Hematopoietic multipotent progenitor cell treated with erythropoietin and hydrocortisone succinate and interleukin-3 and kit ligand, for 6 days (in vitro differentiated cells): ENCODE data around the gene SMG7.

Source experiments
- DNase-seq: peaks from one replicate; pipeline ENCODE4 v3.0.0-alpha.2; 2015

Gene SMG7

GRCh38 chr1:183567584-183567983 lies 95.3 kb downstream of the SMG7 start:
- DNase-seq: peak; percentile 87

DNA sequence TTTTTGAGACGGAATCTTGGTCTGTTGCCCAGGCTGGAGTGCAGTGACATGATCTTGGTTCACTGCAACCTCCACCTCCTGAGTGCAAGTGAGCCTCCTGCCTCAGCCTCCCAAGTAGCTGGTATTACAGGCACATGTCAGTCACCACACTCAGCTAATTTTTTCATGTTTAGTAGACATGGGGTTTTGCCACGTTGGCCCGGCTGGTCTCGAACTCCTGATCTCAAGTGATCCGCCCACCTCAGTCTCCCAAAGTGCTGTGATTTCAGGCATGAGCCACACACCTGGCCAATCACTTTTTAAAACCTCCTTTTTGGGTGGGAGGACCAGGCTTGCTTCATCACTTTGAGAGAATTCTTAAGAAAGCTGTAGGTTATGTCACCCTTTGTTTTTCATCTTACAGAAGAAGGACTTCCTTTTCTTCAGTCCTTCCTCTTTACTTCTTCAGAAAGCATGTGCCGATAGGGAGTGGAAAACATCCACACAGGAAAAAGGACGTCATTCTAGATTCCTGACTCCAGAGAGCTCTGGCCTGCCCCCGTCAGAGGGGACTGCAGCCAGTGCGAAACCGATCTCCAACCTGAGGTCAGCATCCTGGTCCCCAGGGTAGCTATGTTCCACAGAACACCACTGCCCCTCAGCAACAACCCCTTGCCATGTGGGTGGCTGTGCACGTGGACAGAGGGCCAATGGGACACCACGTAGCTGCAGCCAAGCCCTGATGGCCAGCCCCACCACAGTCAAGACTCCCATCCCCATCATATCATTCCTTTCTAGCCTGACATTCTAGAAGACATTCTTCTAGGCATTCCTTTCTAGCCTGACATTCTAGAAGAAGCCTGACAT lies 96.1 kb downstream of the SMG7 start:
- peak; percentile 33 for DNase-seq

DNA sequence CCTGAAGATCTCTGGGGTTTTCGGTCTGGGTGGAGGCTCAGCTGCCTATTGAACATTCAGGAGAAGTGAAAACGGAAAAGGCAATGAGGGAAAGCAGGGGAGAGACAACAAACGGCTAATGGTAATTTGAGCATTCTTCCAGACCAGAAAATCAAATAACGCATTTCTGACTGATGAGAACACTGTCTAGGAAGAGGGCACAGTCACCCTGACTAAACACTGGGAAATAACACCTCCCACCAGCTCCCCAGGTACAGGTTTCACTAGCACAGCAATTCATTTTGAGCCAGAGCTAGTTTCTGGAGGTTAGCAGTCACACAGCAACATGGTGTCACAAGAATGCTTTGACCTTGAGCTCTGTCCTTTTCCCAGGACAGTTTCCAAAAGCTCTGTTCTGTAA lies 96.8 kb downstream of the SMG7 start:
- DNase-seq: no peak

GRCh38 chr1:183569801-183570200 lies 97.5 kb downstream of the SMG7 start:
- DNase-seq: no peak

DNA sequence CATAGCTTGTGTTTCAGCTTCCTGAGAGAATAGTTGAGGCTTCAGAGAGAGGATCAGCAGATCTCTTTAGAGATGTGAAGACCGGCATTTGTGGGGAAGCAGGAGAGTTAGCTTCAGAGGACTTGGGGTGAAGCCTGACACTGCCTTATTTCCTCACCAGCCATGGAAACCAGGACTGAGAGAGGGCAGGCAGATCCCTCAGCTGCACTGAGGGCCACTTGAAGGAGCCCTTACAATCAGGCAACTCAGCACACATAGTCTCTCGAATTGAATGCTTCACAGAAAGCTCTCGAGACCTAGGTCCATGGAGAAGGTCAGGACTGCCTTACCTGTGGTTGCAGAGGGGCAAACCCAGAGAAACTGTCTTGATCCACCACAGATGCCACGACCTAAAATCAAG lies 98.2 kb downstream of the SMG7 start:
- DNase-seq: no peak

- DNase-seq: no peak
These were observed 99.5 kb downstream of the SMG7 start for GRCh38 chr1:183571678-183572268.

DNA sequence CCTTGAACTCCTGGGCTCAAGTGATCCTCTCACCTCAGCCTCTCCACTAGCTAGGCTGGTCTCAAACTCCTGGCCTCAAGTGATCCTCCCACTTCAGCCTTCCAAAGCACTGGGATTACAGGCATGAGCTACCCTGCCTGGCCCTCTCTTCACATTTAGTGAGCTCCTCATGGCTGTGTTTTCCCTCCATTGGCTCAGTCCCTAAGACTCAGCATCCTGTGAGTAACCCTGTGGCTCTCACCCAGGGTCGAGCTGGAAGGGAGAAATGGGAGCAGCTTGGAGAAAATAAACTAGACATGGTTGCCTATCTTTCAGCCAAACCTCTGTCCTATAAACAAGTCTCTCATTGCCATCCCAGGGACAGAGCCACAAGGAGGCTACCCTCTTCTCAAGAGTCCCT lies 100.4 kb downstream of the SMG7 start:
- DNase-seq: no peak

DNA sequence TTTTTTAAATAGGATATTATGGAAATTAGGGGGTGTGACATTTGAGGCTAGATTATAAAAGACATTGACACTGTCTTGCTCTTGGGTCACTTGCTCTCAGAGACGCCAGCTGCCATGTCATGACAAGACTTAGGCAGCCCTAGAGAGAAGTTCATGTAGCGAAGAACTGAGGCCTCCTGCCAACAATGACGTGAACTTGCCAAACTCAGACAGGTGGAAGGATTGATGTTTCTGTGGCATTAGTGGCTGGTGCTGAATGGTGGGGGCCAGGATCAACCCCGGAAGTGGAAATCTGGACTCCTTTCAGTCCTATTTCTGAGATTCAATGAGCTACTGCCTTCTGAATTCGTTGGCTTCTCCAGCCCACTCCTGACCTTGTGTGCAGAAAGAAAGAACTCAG lies 103.3 kb downstream of the SMG7 start:
- no peak for DNase-seq

DNA sequence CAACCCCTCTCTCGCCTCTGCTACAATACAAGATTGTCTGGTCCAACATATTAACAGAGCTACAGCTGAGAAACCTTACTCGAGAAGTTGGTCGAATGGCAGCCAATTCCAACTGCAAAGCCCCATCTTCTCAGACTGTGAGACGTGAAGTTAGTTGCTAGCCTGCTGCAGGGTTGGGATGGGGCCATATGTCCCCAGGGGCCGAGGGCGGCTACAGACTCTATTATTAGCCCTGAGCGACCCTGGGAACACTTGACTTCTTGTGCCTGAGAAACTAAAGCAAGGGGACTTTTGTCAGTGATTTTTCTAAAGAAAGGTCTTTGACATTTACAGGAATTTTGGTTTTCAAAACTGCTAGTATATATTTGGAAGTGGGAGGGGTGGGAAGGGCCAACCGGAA lies 104.2 kb downstream of the SMG7 start:
- no peak for DNase-seq

DNA sequence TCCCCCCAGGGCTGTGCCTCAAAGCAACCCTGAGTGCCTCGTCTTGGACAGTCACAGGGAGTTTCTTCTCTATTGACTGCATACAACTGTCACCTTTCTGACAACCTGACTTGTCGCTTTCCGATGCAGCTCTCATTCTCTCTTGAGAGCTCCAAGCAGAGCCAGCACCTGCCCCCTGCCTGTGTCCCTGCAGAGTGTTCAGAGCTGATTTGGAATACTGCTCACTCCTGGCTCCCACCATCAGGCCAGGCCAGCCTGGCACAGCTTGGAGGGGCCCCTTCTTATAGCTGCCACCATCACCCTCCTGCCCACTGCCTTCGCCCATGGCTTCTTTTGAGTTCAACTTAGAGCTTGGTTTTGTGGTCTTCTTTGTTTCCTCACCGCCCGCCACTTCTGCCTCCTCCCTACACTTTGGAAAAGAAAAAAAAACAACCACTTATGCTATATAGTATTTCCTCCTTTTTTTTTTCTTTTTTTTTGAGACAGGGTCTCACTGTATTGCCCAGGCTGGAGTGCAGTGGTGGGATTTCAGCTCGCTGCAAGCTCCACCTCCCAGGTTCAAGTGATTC lies 105.7 kb downstream of the SMG7 start:
- DNase-seq: peak; percentile 51

GRCh38 chr1:183578856-183579255 lies 106.6 kb downstream of the SMG7 start:
- no peak for DNase-seq

DNA sequence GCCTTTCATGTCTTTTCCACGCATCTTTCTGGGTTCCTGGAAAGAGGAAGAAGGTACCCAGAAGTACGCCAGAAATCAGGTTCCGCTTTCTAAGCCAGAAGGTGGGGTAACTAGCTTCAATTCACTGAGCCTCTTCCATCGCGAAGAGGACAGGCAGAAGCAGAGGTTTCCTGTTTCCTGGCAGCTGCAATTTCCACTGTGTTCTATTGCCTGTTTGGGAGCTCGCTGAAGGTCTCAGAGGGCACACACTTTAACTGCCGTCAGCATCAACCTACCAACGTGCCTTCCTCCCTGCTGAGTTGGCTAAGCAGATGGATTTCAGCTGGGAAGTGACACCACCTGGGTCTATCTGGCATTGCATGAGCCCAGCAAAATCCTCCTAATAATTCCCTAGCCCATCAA lies 108.0 kb downstream of the SMG7 start:
- peak; percentile 83 for DNase-seq

DNA sequence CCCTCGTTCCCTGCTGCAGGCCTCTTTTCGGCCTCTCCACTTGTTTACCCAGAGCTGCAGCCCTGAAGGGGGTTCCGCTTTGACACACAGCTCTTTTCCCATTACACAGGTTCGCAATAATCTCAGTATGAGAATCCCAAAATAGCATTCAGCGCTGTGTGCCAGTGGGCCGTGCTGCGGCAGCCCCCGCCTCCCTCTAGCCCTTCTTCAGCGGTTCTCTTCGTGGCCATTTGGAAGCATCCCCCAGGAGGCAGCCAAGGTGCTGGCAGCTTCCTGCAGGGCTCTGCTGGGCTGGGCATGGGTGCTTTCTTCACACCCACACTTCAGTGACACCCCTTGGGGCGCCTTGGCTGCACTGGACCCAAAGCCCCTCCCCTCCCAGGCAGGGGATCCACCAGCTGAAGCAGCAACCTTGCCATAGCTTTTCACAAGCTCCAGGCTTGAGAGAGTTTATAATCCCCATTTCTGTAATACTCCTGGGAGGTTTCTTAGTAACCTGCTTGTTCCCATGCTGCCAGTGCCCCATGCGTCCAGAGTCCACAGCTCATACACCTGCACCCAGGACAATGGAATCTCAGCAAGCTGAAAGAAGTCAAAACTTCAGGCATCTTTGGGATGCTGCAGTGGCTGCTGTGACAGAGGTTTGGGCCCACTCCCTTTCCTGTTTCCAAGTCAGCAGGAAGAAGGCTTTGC lies 109.9 kb downstream of the SMG7 start:
- no peak for DNase-seq

DNA sequence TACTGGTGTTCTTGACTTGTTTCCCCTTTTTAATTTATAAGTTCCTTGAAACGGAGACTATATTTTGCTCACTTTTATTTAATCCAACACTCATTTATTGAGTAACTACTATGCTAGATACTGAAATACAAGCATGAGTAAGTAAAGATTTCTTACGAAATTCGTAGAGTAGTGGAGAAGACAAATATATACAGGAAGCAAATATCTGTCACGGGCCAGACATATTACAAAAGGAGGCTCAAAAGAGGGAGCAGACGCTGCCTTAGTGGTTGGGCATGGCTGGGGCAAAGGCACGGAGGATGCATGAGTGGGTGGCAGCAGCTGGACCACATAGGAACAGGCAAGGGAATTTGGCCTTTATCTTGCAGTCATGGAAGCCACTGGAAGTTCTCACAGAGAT lies 111.2 kb downstream of the SMG7 start:
- peak; percentile 49 for DNase-seq

GRCh38 chr1:183584147-183584546 lies 111.8 kb downstream of the SMG7 start:
- DNase-seq: no peak

DNA sequence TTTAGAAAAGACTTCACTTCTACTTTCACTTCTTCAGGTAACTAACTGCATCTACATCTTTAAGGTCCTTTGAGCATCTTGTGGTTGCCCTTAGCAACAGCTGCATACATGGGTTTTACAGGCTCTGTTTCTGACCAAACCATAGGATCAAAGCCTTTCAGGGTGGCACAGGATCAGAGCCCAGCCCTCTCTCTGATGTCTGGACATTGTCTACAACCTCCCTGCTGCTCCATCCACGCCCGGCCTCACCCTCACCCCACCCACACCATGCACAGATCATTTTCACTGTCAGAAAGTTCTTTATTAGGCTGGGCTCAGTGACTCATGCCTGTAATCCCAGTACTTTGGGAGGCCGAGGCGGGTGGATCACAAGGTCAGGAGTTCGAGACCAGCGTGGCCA lies 112.7 kb downstream of the SMG7 start:
- no peak for DNase-seq

GRCh38 chr1:183586455-183586854 lies 114.2 kb downstream of the SMG7 start:
- DNase-seq: no peak

- DNase-seq: no peak
These were observed 114.6 kb downstream of the SMG7 start for GRCh38 chr1:183586926-183587325.

GRCh38 chr1:183588827-183589226 lies 116.5 kb downstream of the SMG7 start:
- no peak for DNase-seq

DNA sequence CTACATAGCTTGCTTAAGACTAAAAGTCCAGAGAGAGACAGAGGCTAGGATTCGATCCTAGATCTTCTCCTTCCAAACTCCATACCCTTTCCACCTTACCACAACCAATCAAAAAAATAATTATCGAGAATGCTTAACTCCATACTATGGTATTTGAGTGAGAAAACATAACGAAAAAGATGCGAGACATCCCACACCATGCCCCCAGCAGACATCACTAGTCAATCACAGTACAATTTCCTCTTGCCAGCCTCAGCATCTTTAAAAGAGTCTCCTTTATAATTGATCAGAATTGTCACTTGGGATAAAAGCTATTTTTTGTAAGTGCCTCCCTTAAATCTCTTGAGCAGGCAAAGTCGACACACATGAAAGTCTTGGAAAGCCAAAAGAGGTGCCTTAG lies 117.1 kb downstream of the SMG7 start:
- DNase-seq: no peak

DNA sequence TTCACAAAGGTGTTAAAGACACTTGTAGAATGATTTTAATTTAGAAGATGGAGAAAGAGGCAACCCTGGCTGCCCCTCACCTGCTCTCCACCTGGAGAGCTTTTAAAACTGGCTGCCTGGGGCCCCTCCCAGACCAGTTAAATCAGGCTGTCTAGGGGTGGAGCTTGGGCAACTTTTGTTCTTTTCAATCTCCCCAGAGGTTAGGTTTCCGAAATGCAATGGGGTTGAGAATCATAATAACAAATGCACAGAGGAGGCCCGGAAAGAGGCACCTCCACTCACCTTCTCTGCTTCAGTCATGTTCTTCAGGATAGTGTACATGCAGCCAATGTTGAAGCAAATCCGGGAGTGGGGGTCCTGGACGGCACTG lies 117.6 kb downstream of the SMG7 start:
- DNase-seq: no peak

DNA sequence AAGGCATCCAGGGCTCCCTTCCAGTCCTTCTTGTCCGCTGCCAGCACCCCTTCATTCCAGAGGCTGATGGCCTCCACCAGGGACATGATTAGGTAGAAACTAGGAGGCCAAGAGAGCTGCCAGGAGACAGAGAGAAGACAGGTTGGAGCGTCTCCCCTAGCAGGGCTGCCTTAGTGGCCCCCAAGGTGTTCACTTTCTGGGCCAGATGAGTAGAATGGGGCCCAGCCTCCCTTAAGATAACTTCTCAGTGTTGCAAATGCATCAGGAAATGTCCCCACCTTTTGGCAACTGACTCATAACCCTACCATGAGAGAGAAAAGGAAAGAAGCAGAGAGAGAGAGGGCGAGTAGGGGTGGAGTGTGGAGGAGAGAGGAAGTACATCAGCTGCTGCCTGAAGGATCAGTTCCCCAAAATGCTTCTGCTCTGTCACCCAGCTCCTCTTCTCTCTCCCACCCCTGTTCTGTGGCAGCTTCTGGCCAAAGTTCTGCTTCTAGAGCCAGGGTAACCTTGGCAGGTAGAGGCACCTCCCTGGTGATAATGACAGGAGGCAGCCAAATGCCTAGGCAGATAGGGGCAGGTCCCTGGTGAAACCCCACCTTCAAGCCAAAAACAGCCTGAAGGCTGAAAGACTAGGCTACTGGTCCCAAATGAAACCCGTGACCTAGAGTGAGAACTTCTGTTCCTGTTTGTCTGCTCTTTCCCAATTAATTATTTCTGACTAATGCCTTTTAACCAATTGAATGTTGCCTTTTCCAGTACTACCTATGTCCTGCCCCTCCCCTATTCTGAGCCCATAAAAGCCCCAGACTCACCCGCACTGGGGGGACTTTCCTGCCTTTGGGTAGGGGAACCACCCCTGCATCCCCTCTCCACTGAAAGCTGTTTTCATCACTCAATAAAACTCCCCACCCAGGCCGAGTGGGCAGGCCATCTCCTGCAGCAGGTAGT lies 118.2 kb downstream of the SMG7 start, which contains the start of gene NCF2:
Gene NCF2 (minus strand): TSS at position 216 of the 948 bp plus-strand sequence. CDS start 130 bp downstream, at position 86.
- peak; percentile 73 for DNase-seq
